SK-N-SH (cell line): ENCODE results near the gene PLA2G2F. TPM values are rescaled to one million over a fixed set of nuclear protein-coding genes. Genes with fewer than 3 reads are reported as not detected.

Experiments used
- CTCF ChIA-PET: fragments of 300-600, 350-600 bp; formaldehyde crosslinking; extraction: SDS; loops from one replicate; lab custom pipeline; 2021; lab: Yijun Ruan, JAX
- POLR2A ChIA-PET: fragments of 350-600 bp; sonication (Branson Sonifier 250); formaldehyde crosslinking; extraction: SDS; loops from one replicate; lab custom pipeline; 2020; ENCODE audit warnings: antibody characterized with exemption, inconsistent platforms; lab: Yijun Ruan, JAX
- DNase-seq: peaks from one replicate; pipeline ENCODE4 v3.0.0; 2012
- H2AFZ ChIP-seq: fragments of 200-600 bp; sonication (generic); 2 replicates; pipeline ENCODE4 v1.8.1; 2016; ENCODE audit warnings: antibody characterized with exemption, mild to moderate bottlenecking, low read depth
- H3F3A ChIP-seq: fragments of 200-600 bp; sonication (generic); replicated peaks from 2 replicates; pipeline ENCODE3; 2016; ENCODE audit warnings: antibody characterized with exemption, mild to moderate bottlenecking; ENCODE audit not compliant: insufficient read depth
- H3K27ac ChIP-seq, 2 experiments: fragments of 200-500 bp in 1 of 2; fragments of 200-600 bp in 1 of 2; sonication (Bioruptor generic) in 1 of 2; sonication (generic), shearing (Covaris generic) in 1 of 2; 2 replicates each; pipeline versions ENCODE4 v1.5.1 to v1.6.1; 2014 to 2016; ENCODE audit warnings: low read depth in 2 of 2, inconsistent platforms in 1 of 2, low read length in 1 of 2, mild to moderate bottlenecking in 1 of 2, mixed read lengths in 1 of 2
- H3K27me3 ChIP-seq: fragments of 200-600 bp; sonication (generic), shearing (Covaris generic); 2 replicates; pipeline ENCODE4 v1.6.1; 2016; ENCODE audit warnings: mixed run types; ENCODE audit not compliant: insufficient read depth
- H3K36me3 ChIP-seq, 2 experiments: fragments of 200-500 bp in 1 of 2; fragments of 200-600 bp in 1 of 2; sonication (Bioruptor generic) in 1 of 2; sonication (generic) in 1 of 2; replicated peaks in 1 of 2; 2 replicates each; pipeline versions ENCODE3 to v1.5.1; 2014 to 2016; ENCODE audit warnings: low read length in 1 of 2, mild to moderate bottlenecking in 1 of 2; ENCODE audit not compliant: insufficient read depth in 2 of 2, control insufficient read depth in 1 of 2
- H3K4me1 ChIP-seq, 2 experiments: fragments of 200-500 bp in 1 of 2; fragments of 200-600 bp in 1 of 2; sonication (Bioruptor generic) in 1 of 2; sonication (generic), shearing (Covaris generic) in 1 of 2; 2 replicates each; pipeline versions ENCODE4 v1.5.1 to v1.6.1; 2014 to 2016; ENCODE audit warnings: low read depth in 1 of 2, low read length in 1 of 2, mixed run types in 1 of 2; ENCODE audit not compliant: insufficient read depth in 2 of 2, control insufficient read depth in 1 of 2
- H3K4me2 ChIP-seq: fragments of 200-600 bp; sonication (generic), shearing (Covaris generic); 2 replicates; pipeline ENCODE4 v1.6.1; 2017; ENCODE audit warnings: mixed run types
- H3K4me3 ChIP-seq, 2 experiments: fragments of 200-500 bp in 1 of 2; fragments of 200-600 bp in 1 of 2; sonication (Bioruptor generic) in 1 of 2; sonication (generic), shearing (Covaris generic) in 1 of 2; 2 replicates each; pipeline versions ENCODE4 v1.5.1 to v1.8.1; 2014 to 2016; ENCODE audit warnings: low read depth in 2 of 2, inconsistent platforms in 1 of 2, low read length in 1 of 2, mild to moderate bottlenecking in 1 of 2, mixed read lengths in 1 of 2, moderate library complexity in 1 of 2
- H3K79me2 ChIP-seq: fragments of 200-600 bp; sonication (generic); 2 replicates; pipeline ENCODE4 v1.8.1; 2017; ENCODE audit warnings: mild to moderate bottlenecking; ENCODE audit not compliant: insufficient read depth
- H3K9ac ChIP-seq: fragments of 200-600 bp; sonication (generic); 2 replicates; pipeline ENCODE4 v1.6.1; 2017; ENCODE audit warnings: mixed run types
- H3K9me2 ChIP-seq: fragments of 200-600 bp; sonication (generic); 2 replicates; pipeline ENCODE4 v1.6.1; 2017; ENCODE audit warnings: mixed run types
- H3K9me3 ChIP-seq: fragments of 200-600 bp; sonication (generic); 2 replicates; pipeline ENCODE4 v1.6.1; 2017; ENCODE audit warnings: mixed run types, mild to moderate bottlenecking, moderate library complexity
- H4K20me1 ChIP-seq: fragments of 200-600 bp; sonication (generic); 2 replicates; pipeline ENCODE4 v1.6.1; 2017; ENCODE audit warnings: mild to moderate bottlenecking, mixed run types; ENCODE audit not compliant: insufficient read depth
- CHD2 ChIP-seq: fragments of 150-350 bp; IDR thresholded peaks from 2 replicates; pipeline ENCODE4 v1.6.1; 2018; ENCODE audit warnings: low read length; ENCODE audit not compliant: partially characterized antibody
- CTCF ChIP-seq: fragments of 200-600 bp; sonication (generic); IDR thresholded peaks from 2 replicates; pipeline ENCODE4 v1.6.1; 2017; ENCODE audit warnings: antibody characterized with exemption, mild to moderate bottlenecking, moderate library complexity
- FOXM1 ChIP-seq: IDR thresholded peaks from 2 replicates; pipeline ENCODE4 v1.4.0; 2012; ENCODE audit warnings: low read depth, mild to moderate bottlenecking
- IRF3 ChIP-seq: fragments of 150-350 bp; IDR thresholded peaks from 2 replicates; pipeline ENCODE4 v1.6.1; 2016; ENCODE audit warnings: mild to moderate bottlenecking, low read depth, low read length
- NFIC ChIP-seq: IDR thresholded peaks from 2 replicates; pipeline ENCODE4 v1.4.0; 2012; ENCODE audit warnings: borderline replicate concordance
- PBX3 ChIP-seq: IDR thresholded peaks from 2 replicates; pipeline ENCODE4; 2012
- RCOR1 ChIP-seq: fragments of 150-350 bp; IDR thresholded peaks from 2 replicates; pipeline ENCODE4 v1.6.1; 2017; ENCODE audit warnings: antibody characterized with exemption, low read length
- RFX5 ChIP-seq: IDR thresholded peaks from 2 replicates; pipeline ENCODE4 v1.6.1; 2012; ENCODE audit warnings: mild to moderate bottlenecking, improper control_type of control experiment, low read length
- TAF1 ChIP-seq: IDR thresholded peaks from 2 replicates; pipeline ENCODE4 v1.6.1; 2012; ENCODE audit warnings: low read depth, mild to moderate bottlenecking, low read length, moderate library complexity, borderline replicate concordance
- TCF12 ChIP-seq: IDR thresholded peaks from 2 replicates; pipeline ENCODE4 v1.4.0; 2012
- ZBTB33 ChIP-seq: IDR thresholded peaks from 2 replicates; pipeline ENCODE4 v1.4.0; 2012; ENCODE audit warnings: low read depth, borderline replicate concordance
- WGBS: methylation state at CpG from one replicate; pipeline ENCODE4 v1.1.6; 2017; ENCODE audit warnings: low lambda C conversion rate; 5-methylcytosine and 5-hydroxymethylcytosine counted together
- polyA plus RNA-seq, 3 experiments: library from polyadenylated mRNA; depleted of rRNA; stranded (reverse); fragments of >200 nt; gene quantifications; 2 replicates each; pipeline ENCODE4 v1.2.3, GENCODE V29; 2012

PLA2G2F gene
- polyA plus RNA-seq, 1 of the 3 experiments (the other 2 are of a cell fraction) = not detected

GRCh38 chr1:20160034-20160433, 20.9 kb downstream of the PLA2G2F start (continued):
- TF ChIP-seq NFIC = no peak
- TF ChIP-seq PBX3 = no peak
- TF ChIP-seq, all 33 proteins: peak for 0

- no peak for DNase-seq
- Histone ChIP-seq H4K20me1 (no peaks in the 10 kb centered on the region), H3K9me2 (no peaks in the 10 kb centered on the region), H3K4me3 (no peak overlapping the region), H3K27ac (no peak overlapping the region), H3K4me2 (no peak overlapping the region), H3F3A (no peaks in the 10 kb centered on the region), H3K27me3 (no peaks in the 10 kb centered on the region; the same call in 1 of the 2 replicates), H3K79me2 (no peaks in the 10 kb centered on the region), H3K4me1 (no peaks in the 10 kb centered on the region; a peak in 1 of 4 replicates), H3K9ac (no peak overlapping the region), H3K9me3 (no peaks in the 10 kb centered on the region), H2AFZ (no peak overlapping the region), H3K36me3 (no peaks in the 10 kb centered on the region)
- ChIA-PET POLR2A (no interaction called here), CTCF (interaction anchor here (1.0 to 8.5 kb wide), 11 partner anchors 9 to 329 kb away, joined by 3 to 75 read pairs (median 5); no protein-coding TSS in a partner anchor)
- 65% methylated on average over 15 of the region's 15 CpGs for WGBS
- TF ChIP-seq CTCF = no peak
- no peak for TF ChIP-seq IRF3
- TF ChIP-seq RFX5 = no peak
- TF ChIP-seq FOXM1 = no peak
- TF ChIP-seq ZBTB33 = no peak
- TF ChIP-seq TCF12 = no peak
- no peak for TF ChIP-seq NFIC
- no peak for TF ChIP-seq RCOR1
- no peak for TF ChIP-seq CHD2
- no peak for TF ChIP-seq TAF1
Measured at GRCh38 chr1:20164694-20165202, 25.6 kb downstream of the PLA2G2F start.
